ENCODE measurements around the gene ATL1.

The ATL1 gene

DNA sequence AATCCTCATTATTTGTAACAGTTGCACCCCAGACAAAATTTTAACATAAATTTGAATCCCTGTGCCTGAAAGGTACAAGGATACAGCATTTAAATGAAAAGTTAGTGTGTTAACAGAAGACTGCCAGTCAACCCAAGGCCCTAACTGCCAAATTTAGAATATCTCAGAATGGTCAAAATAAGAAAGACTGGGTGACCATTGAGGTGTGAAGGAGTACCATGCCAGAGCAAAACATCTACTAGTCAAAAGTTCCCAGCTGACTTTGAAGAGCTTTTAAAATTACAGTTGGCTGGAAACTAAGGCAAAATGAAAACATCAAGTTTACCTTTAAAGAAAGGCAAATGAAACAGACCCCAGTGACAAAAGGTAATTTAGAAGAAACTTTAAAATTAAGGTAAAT lies 89.7 kb downstream of the ATL1 start:
- no peak overlapping the region for H2AFZ ChIP-seq (ENCODE audit: low read length)
- no peaks in the 10 kb centered on the region for H3K9me2 ChIP-seq (replicated peaks; ENCODE audit: low read depth, low read length)
- no peaks in the 10 kb centered on the region for H4K20me1 ChIP-seq (ENCODE audit: insufficient read depth, low read length, poor library complexity, severe bottlenecking)
- no peaks in the 10 kb centered on the region for H3F3A ChIP-seq (ENCODE audit: low read depth)
- no peaks in the 10 kb centered on the region for H3K4me1 ChIP-seq (ENCODE audit: insufficient read depth, low read length, poor library complexity, severe bottlenecking)
- H3K4me2 ChIP-seq (ENCODE audit: low read depth, low read length, poor library complexity, severe bottlenecking), result no peak overlapping the region
- H3K79me2 ChIP-seq (ENCODE audit: insufficient read depth, low read length), result peaks cover 3% of the 10 kb centered on the region; the same call in 1 of the 2 replicates
- H3K9me3 ChIP-seq (ENCODE audit: insufficient read depth, low read depth, low read length), result no peaks in the 10 kb centered on the region
- no peak overlapping the region for H3K9ac ChIP-seq (ENCODE audit: low read depth, low read length, poor library complexity, severe bottlenecking)
- TF ChIP-seq, protein P1, sequence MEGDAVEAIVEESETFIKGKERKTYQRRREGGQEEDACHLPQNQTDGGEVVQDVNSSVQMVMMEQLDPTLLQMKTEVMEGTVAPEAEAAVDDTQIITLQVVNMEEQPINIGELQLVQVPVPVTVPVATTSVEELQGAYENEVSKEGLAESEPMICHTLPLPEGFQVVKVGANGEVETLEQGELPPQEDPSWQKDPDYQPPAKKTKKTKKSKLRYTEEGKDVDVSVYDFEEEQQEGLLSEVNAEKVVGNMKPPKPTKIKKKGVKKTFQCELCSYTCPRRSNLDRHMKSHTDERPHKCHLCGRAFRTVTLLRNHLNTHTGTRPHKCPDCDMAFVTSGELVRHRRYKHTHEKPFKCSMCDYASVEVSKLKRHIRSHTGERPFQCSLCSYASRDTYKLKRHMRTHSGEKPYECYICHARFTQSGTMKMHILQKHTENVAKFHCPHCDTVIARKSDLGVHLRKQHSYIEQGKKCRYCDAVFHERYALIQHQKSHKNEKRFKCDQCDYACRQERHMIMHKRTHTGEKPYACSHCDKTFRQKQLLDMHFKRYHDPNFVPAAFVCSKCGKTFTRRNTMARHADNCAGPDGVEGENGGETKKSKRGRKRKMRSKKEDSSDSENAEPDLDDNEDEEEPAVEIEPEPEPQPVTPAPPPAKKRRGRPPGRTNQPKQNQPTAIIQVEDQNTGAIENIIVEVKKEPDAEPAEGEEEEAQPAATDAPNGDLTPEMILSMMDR (conservative IDR thresholded peaks at IDR 0.05; ENCODE audit: low read length), result no peak
- TF ChIP-seq EZH2phosphoT487 (IDR thresholded peaks at IDR 0.05; ENCODE audit: borderline replicate concordance), result no peak
- no peaks in the 10 kb centered on the region for H3K27me3 ChIP-seq (ENCODE audit: insufficient read depth, low read length, poor library complexity, severe bottlenecking)
- no peak overlapping the region for H3K4me3 ChIP-seq (ENCODE audit: low read length, poor library complexity, severe bottlenecking)
- no peaks in the 10 kb centered on the region for H3K36me3 ChIP-seq (ENCODE audit: insufficient read depth, low read length)

DNA sequence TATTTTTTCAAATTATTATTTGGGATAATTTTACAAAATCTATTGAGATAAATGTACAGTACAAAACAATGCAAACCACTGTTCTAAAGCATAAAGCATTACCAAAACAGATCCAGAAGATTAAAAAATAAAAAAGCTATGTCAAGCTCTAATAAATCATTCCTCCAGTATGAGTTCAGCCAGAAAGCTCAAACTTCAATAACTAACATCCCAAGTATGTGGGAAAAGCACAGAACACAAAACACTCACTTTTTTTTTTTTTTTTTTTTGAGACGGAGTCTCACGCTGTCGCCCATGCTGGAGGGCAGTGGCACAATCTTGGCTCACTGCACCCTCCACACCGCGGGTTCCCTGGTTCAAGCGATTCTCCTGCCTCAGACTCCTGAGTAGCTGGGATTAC lies 96.8 kb downstream of the ATL1 start:
- H3F3A ChIP-seq (ENCODE audit: low read depth), result no peaks in the 10 kb centered on the region
- H3K9me2 ChIP-seq (replicated peaks; ENCODE audit: low read depth, low read length), result no peaks in the 10 kb centered on the region
- no peaks in the 10 kb centered on the region for H4K20me1 ChIP-seq (ENCODE audit: insufficient read depth, low read length, poor library complexity, severe bottlenecking)
- no peaks in the 10 kb centered on the region for H3K9me3 ChIP-seq (ENCODE audit: insufficient read depth, low read depth, low read length)
- H3K4me3 ChIP-seq (ENCODE audit: low read length, poor library complexity, severe bottlenecking), result no peak overlapping the region
- H3K9ac ChIP-seq (ENCODE audit: low read depth, low read length, poor library complexity, severe bottlenecking), result no peak overlapping the region
- H3K4me1 ChIP-seq (ENCODE audit: insufficient read depth, low read length, poor library complexity, severe bottlenecking), result no peaks in the 10 kb centered on the region
- H3K27me3 ChIP-seq (ENCODE audit: insufficient read depth, low read length, poor library complexity, severe bottlenecking), result no peaks in the 10 kb centered on the region
- no peak overlapping the region for H3K4me2 ChIP-seq (ENCODE audit: low read depth, low read length, poor library complexity, severe bottlenecking)
- H2AFZ ChIP-seq (ENCODE audit: low read length), result no peak overlapping the region
- TF ChIP-seq, protein P1 (conservative IDR thresholded peaks at IDR 0.05; ENCODE audit: low read length), result no peak
- TF ChIP-seq EZH2phosphoT487 (IDR thresholded peaks at IDR 0.05; ENCODE audit: borderline replicate concordance), result no peak
- no peaks in the 10 kb centered on the region; the same call in 1 of the 2 replicates for H3K79me2 ChIP-seq (ENCODE audit: insufficient read depth, low read length)
- no peaks in the 10 kb centered on the region for H3K36me3 ChIP-seq (ENCODE audit: insufficient read depth, low read length)

GRCh38 chr14:50657753-50658152 lies 97.8 kb downstream of the ATL1 start:
- no peaks in the 10 kb centered on the region for H3F3A ChIP-seq (ENCODE audit: low read depth)
- no peaks in the 10 kb centered on the region for H3K79me2 ChIP-seq (ENCODE audit: insufficient read depth, low read length)
- no peak overlapping the region for H3K4me3 ChIP-seq (ENCODE audit: low read length, poor library complexity, severe bottlenecking)
- H2AFZ ChIP-seq (ENCODE audit: low read length), result no peak overlapping the region
- H3K27me3 ChIP-seq (ENCODE audit: insufficient read depth, low read length, poor library complexity, severe bottlenecking), result no peaks in the 10 kb centered on the region
- H4K20me1 ChIP-seq (ENCODE audit: insufficient read depth, low read length, poor library complexity, severe bottlenecking), result no peaks in the 10 kb centered on the region
- no peaks in the 10 kb centered on the region for H3K36me3 ChIP-seq (ENCODE audit: insufficient read depth, low read length)
- no peak overlapping the region for H3K4me2 ChIP-seq (ENCODE audit: low read depth, low read length, poor library complexity, severe bottlenecking)
- no peaks in the 10 kb centered on the region for H3K4me1 ChIP-seq (ENCODE audit: insufficient read depth, low read length, poor library complexity, severe bottlenecking)
- TF ChIP-seq, protein P1 (conservative IDR thresholded peaks at IDR 0.05; ENCODE audit: low read length), result no peak
- TF ChIP-seq EZH2phosphoT487 (IDR thresholded peaks at IDR 0.05; ENCODE audit: borderline replicate concordance), result no peak
- no peak overlapping the region for H3K9ac ChIP-seq (ENCODE audit: low read depth, low read length, poor library complexity, severe bottlenecking)
- no peaks in the 10 kb centered on the region for H3K9me3 ChIP-seq (ENCODE audit: insufficient read depth, low read depth, low read length)
- no peaks in the 10 kb centered on the region for H3K9me2 ChIP-seq (replicated peaks; ENCODE audit: low read depth, low read length)
